AG09319 (cell line): ENCODE data around the gene RUSC1.
A peak's percentile ranks its signal among the peaks of the same experiment; 100 is the strongest.

Source experiments
- DNase-seq: peaks from one replicate; pipeline ENCODE4 v3.0.0-alpha.2; 2010; ENCODE audit warnings: low read depth; ENCODE audit errors: extremely low read depth
- CTCF ChIP-seq: IDR thresholded peaks from 2 replicates; pipeline ENCODE4 v1.5.1; 2011; ENCODE audit warnings: low read depth, mild to moderate bottlenecking, inconsistent platforms, low read length, moderate library complexity

Gene RUSC1, protein sequence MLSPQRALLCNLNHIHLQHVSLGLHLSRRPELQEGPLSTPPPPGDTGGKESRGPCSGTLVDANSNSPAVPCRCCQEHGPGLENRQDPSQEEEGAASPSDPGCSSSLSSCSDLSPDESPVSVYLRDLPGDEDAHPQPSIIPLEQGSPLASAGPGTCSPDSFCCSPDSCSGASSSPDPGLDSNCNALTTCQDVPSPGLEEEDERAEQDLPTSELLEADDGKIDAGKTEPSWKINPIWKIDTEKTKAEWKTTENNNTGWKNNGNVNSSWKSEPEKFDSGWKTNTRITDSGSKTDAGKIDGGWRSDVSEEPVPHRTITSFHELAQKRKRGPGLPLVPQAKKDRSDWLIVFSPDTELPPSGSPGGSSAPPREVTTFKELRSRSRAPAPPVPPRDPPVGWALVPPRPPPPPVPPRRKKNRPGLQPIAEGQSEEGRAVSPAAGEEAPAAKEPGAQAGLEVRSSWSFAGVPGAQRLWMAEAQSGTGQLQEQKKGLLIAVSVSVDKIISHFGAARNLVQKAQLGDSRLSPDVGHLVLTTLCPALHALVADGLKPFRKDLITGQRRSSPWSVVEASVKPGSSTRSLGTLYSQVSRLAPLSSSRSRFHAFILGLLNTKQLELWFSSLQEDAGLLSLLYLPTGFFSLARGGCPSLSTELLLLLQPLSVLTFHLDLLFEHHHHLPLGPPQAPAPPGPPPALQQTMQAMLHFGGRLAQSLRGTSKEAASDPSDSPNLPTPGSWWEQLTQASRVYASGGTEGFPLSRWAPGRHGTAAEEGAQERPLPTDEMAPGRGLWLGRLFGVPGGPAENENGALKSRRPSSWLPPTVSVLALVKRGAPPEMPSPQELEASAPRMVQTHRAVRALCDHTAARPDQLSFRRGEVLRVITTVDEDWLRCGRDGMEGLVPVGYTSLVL

DNA sequence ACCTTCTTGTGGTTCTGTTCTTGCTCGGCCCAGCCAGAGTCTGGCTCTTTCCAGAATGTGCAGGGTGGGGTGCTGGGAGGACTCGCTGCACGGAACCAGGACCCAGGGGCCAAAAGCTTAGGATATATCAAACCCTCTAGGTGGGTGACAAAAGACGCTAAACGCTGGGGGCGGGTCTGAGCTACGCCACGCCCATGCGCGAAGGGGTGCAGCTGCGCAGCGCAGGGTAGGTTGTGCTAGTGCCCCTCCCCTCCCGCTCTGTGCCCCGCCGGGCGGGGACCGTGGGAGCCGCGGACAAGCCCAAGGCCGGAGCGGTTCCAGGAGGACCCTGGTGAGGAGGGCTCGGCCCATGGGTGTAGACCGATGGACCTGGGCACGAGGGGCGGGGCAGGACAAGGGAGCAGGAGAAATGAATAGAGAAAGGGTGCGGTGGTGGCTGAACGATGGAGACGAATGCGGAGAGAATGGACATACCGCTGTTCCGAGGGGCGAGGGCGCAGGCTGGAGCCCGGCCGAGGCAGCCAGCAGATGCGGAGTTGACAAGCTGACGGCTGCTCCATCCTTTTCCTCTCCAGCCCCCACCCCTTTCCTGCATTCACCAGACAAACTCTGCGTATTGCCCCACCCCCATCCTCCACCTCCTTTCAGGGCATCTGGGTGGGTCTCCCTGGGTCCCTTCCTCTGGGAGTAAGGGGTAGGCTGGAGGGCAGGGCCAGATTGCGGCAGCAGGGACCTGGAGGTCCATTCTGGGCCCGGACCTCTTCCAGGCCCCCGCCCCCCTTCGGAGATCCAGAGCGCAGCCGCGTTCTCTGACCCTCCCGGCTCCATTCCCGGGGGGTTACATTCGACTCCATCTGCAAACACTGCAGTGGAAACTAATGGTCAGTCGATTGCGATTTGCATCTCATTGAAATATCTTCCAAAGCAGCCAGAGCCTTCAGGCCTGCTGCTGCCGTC is at the start of gene RUSC1:
Gene RUSC1 (plus strand): TSS at position 234 of the 957 bp plus-strand sequence. CDS start 880 bp downstream, outside the sequence.
- no peak for DNase-seq
- no peak for TF ChIP-seq CTCF

DNA sequence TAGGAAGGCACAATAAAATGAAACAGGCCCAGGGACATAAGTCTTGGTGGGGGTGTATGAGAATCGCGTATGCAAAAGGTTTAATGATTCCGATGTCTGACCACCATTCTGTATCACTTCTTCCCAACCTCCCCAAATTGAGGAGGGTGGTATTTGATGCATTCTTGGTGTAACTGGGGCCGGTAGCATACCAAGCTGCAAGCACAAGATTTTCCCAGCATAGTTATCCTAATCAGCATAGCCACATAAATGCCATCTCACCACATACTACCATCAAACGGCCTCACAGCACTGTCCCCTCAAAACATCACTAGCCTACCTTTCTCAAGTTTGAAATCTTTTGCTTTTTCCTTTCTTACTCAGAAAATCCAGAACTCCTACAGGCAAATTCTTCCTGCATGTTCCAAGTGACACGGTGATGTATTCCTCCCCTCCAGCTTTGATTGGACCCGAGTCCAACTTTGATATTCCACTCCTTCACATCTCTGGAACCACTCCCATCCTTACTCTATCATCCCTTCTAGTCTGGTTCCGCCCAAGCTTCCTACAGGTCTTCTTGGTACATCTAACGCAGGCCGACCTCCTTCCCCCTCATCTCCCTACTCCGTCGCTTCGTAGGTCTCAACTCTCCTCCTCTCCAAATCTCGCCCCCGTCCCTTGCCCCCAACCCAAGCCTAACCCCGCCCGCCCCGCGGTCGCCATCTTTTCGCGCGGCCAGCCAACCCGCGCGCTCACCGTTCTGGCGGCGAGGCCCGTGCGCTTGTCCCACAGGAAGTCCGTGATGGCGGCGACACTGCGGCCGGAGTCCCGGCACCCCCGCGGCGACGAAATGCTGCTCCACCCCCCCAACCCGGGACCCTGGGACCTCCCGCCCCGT is 48.0 kb upstream of the RUSC1 start:
- TF ChIP-seq CTCF: no peak
- DNase-seq: no peak

GRCh38 chr1:155273343-155274245 is 47.1 kb upstream of the RUSC1 start, which contains the start of gene CLK2:
TSS of gene CLK2 (minus strand) at chr1:155273504. CDS start at chr1:155270977, 2,527 bp downstream.
- no peak for TF ChIP-seq CTCF

DNA sequence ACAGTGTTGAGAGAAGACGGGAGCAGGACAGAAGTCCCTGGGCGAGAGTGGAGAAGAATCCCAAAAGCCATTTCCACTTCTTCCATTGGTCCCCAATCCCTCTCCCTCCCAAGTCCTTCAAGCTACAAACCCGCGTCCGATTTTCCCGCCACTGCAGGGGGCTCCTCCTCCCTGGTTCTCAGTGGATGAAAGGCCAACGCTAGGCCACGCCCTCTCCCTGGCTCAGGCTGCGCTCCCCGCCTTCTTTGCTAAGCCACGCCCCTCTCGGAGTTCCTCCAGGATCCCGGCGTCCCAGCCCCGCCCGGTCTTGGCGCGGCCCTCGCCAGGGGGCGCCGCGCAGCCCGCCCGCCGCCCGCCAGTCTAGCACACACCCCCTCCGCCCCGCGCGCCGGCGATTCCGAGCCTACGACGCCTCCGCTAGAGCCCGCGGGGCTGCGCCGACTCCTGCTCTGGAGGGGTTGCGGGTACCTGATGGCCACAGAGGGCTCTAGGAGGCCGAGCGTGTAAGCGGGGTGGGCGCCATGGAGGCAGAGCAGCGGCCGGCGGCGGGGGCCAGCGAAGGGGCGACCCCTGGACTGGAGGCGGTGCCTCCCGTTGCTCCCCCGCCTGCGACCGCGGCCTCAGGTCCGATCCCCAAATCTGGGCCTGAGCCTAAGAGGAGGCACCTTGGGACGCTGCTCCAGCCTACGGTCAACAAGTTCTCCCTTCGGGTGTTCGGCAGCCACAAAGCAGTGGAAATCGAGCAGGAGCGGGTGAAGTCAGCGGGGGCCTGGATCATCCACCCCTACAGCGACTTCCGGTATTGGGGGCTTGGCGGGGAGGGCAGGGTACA is 43.4 kb upstream of the RUSC1 start, which contains the start of gene HCN3:
Gene HCN3 (plus strand): TSS at position 394 of the 832 bp plus-strand sequence. CDS start 128 bp downstream, at position 522.
- peak; percentile 87 for DNase-seq
- peak; percentile 37 for TF ChIP-seq CTCF

More at GRCh38 chr1:155273343-155274245, 47.1 kb upstream of the RUSC1 start, which contains the start of gene CLK2:
- peak; percentile 69 for DNase-seq

DNA sequence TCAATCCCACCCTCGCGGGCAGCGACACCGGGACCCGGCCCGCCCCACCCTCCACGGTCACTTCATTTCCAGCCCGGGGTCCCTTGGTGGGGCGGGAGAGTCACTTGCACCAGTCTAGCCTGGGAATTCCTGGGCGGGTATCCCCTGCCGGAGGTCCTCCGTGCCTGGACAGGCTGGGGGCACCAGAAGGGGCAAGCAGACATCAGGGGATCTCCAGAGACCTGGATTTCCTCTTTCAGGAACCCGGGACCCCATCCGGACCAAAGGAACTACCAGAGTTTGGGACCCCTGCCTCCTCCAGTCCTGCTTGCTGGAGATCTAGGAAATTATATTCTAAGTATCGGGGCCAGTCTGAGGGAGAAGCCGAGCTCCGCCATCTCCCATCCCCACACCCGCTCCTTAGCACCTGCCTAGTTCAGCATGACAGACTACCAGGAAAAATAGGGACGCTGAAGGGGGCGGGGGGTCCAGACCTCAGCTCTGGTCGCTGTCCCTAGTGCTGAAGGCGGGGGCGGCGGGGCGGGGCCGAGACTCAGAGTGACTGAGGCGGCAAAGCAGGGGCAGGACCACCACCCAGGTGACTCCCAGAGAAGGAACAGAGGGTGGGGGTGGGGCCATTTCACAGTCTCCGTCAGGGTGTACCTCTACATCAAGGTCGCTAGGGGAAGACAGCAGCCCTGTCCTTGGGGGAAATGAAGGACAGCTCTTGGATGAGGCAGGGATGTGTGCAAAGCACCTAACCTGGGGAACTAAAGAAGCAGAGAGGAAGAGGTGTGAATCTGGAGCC is 42.6 kb upstream of the RUSC1 start:
- DNase-seq: no peak
- peak; percentile 20 for TF ChIP-seq CTCF
